ENCODE results near the gene CLMP. TPM values are rescaled to one million over a fixed set of nuclear protein-coding genes. Genes with fewer than 3 reads are reported as not detected.
"Not testable (repeated sequence)": the region's sequence is repeated elsewhere in the genome, so short reads cannot be mapped to it uniquely, and the experiment has no call there.

CLMP gene
- total RNA-seq, 2 donors from 2014 or later, result 0.41 to 0.54 TPM

GRCh38 chr11:123065621-123066020 lies 129.4 kb downstream of the CLMP start:
- H3K36me3 Mint-ChIP-seq, result peaks cover 31 to 32% of the 10 kb centered on the region in 2 donors
- ATAC-seq, result no peak
- H3K27ac Mint-ChIP-seq, result peak overlapping the region in 1 of 2 donors; percentile 48
- H3K9me3 Mint-ChIP-seq, result no peaks in the 10 kb centered on the region
- no peak for DNase-seq (ENCODE audit: low spot score in 2 of 2)

- ATAC-seq (peak in 1 of 2 donors; percentile 7), DNase-seq (ENCODE audit: low spot score in 2 of 2) (no peak)
- Mint-ChIP-seq H3K36me3 (peaks cover 41 to 46% of the 10 kb centered on the region in 2 donors), H3K27ac (peak overlapping the region; percentile 100), H3K9me3 (no peaks in the 10 kb centered on the region)
Observed at GRCh38 chr11:123063826-123064657, 131.0 kb downstream of the CLMP start.

GRCh38 chr11:123062892-123063825 lies 131.9 kb downstream of the CLMP start:
- H3K27ac Mint-ChIP-seq, result peak overlapping the region; percentile 100
- no peaks in the 10 kb centered on the region for H3K9me3 Mint-ChIP-seq
- H3K36me3 Mint-ChIP-seq, result peaks cover 50 to 55% of the 10 kb centered on the region in 2 donors
- ATAC-seq (no peak), DNase-seq (ENCODE audit: low spot score in 2 of 2) (peak in 1 of 2 donors; percentile 41)

- ATAC-seq, result peak; percentile 87 to 89
- H3K27ac Mint-ChIP-seq, result peak overlapping the region; percentile 100
- H3K9me3 Mint-ChIP-seq, result no peaks in the 10 kb centered on the region
- DNase-seq (ENCODE audit: low spot score in 2 of 2), result peak; percentile 98 to 100
- peaks cover 59 to 64% of the 10 kb centered on the region in 2 donors for H3K36me3 Mint-ChIP-seq
Observed at GRCh38 chr11:123062158-123062891, 132.7 kb downstream of the CLMP start.

- ATAC-seq (peak; percentile 13 to 15), DNase-seq (ENCODE audit: low spot score in 2 of 2) (peak; percentile 66 to 78)
- H3K27ac Mint-ChIP-seq, result peak within 1 kb of the TSS; percentile 100
- H3K9me3 Mint-ChIP-seq, result no peaks in the 10 kb centered on the region
- H3K36me3 Mint-ChIP-seq, result peaks cover 61 to 71% of the 10 kb centered on the region in 2 donors
Observed at GRCh38 chr11:123061403-123062157, 133.5 kb downstream of the CLMP start, which contains the start of gene HSPA8. HSPA8 (minus strand) TSS chr11:123062136; CDS start chr11:123061324, 812 bp downstream.

- Mint-ChIP-seq H3K9me3 (no peaks in the 10 kb centered on the region), H3K27ac (peak overlapping the region; percentile 100), H3K36me3 (peaks cover 61 to 83% of the 10 kb centered on the region in 2 donors)
- ATAC-seq (no peak), DNase-seq (ENCODE audit: low spot score in 2 of 2) (peak in 1 of 2 donors; percentile 42)
Observed at GRCh38 chr11:123060277-123061000, 134.6 kb downstream of the CLMP start.

- not testable (repeated sequence) for DNase-seq (ENCODE audit: low spot score in 2 of 2); H3K9me3 Mint-ChIP-seq; ATAC-seq
- Mint-ChIP-seq H3K36me3 (peaks cover 61 to 85% of the 10 kb centered on the region in 2 donors), H3K27ac (peak overlapping the region; percentile 100)
Observed at GRCh38 chr11:123059041-123059920, 135.8 kb downstream of the CLMP start.

- no peaks in the 10 kb centered on the region for H3K9me3 Mint-ChIP-seq
- H3K36me3 Mint-ChIP-seq, result peaks cover 50 to 75% of the 10 kb centered on the region in 2 donors
- H3K27ac Mint-ChIP-seq, result peak overlapping the region; percentile 100
- DNase-seq (ENCODE audit: low spot score in 2 of 2), result no peak
- no peak for ATAC-seq
Observed at GRCh38 chr11:123057661-123058305, 137.3 kb downstream of the CLMP start.

GRCh38 chr11:123056835-123057491 lies 138.1 kb downstream of the CLMP start:
- ATAC-seq (no peak), DNase-seq (ENCODE audit: low spot score in 2 of 2) (peak in 1 of 2 donors; percentile 32)
- Mint-ChIP-seq H3K27ac (peak overlapping the region; percentile 100), H3K36me3 (peaks cover 48 to 67% of the 10 kb centered on the region in 2 donors), H3K9me3 (no peaks in the 10 kb centered on the region)

- H3K9me3 Mint-ChIP-seq, result no peaks in the 10 kb centered on the region
- DNase-seq (ENCODE audit: low spot score in 2 of 2) (no peak), ATAC-seq (no peak)
- peaks cover 32 to 51% of the 10 kb centered on the region in 2 donors for H3K36me3 Mint-ChIP-seq
- H3K27ac Mint-ChIP-seq, result peak overlapping the region; percentile 100
Observed at GRCh38 chr11:123055191-123055901, 139.7 kb downstream of the CLMP start.

GRCh38 chr11:123054301-123055065 lies 140.6 kb downstream of the CLMP start:
- DNase-seq (ENCODE audit: low spot score in 2 of 2) (no peak), ATAC-seq (peak; percentile 34 to 65)
- Mint-ChIP-seq H3K9me3 (no peaks in the 10 kb centered on the region), H3K27ac (peak overlapping the region in 1 of 2 donors; percentile 100), H3K36me3 (peaks cover 24 to 43% of the 10 kb centered on the region in 2 donors)

Measured in activated naive CD4-positive, alpha-beta T cell treated with anti-CD3 and anti-CD28 coated beads, Interleukin-2, amount 50 U/mL, for 72 hours (primary cell).